ENCODE measurements around the gene ATAD3B.

The ATAD3B gene

GRCh38 chr1:1535201-1536018 is 63.8 kb downstream of the ATAD3B start:
- no peak for DNase-seq (ENCODE audit: low spot score)

GRCh38 chr1:1536019-1536937 is 64.7 kb downstream of the ATAD3B start:
- no peak for DNase-seq (ENCODE audit: low spot score)

- DNase-seq (ENCODE audit: low spot score) = no peak
These were observed 65.5 kb downstream of the ATAD3B start for GRCh38 chr1:1536938-1537546.

GRCh38 chr1:1537626-1538250 is 66.2 kb downstream of the ATAD3B start:
- DNase-seq (ENCODE audit: low spot score) = no peak

GRCh38 chr1:1538334-1538733 is 66.8 kb downstream of the ATAD3B start:
- DNase-seq (ENCODE audit: low spot score) = no peak

- DNase-seq (ENCODE audit: low spot score) = no peak
These were observed 67.4 kb downstream of the ATAD3B start for GRCh38 chr1:1538989-1539309.

- no peak for DNase-seq (ENCODE audit: low spot score)
These were observed 67.9 kb downstream of the ATAD3B start for GRCh38 chr1:1539310-1540089.

GRCh38 chr1:1540090-1540817 is 68.7 kb downstream of the ATAD3B start, which contains the start of gene TMEM240:
TMEM240 (minus strand) TSS chr1:1540624; CDS start chr1:1540346, 278 bp downstream.
- DNase-seq (ENCODE audit: low spot score) = no peak

- no peak for DNase-seq (ENCODE audit: low spot score)
These were observed 69.5 kb downstream of the ATAD3B start for GRCh38 chr1:1540818-1541628.

GRCh38 chr1:1541956-1542765 is 70.6 kb downstream of the ATAD3B start:
- DNase-seq (ENCODE audit: low spot score) = no peak

GRCh38 chr1:1542766-1543705 is 71.5 kb downstream of the ATAD3B start:
- no peak for DNase-seq (ENCODE audit: low spot score)

GRCh38 chr1:1543706-1544099 is 72.1 kb downstream of the ATAD3B start:
- no peak for DNase-seq (ENCODE audit: low spot score)

- DNase-seq (ENCODE audit: low spot score) = no peak
These were observed 73.0 kb downstream of the ATAD3B start for GRCh38 chr1:1544544-1544943.
